HG02759 (cell line): ENCODE results near the gene STRN4.
"Not testable (repeated sequence)": the region's sequence is repeated elsewhere in the genome, so short reads cannot be mapped to it uniquely, and the experiment has no call there.

Source experiments
- ATAC-seq: cut with Tn5 transposase; IDR thresholded peaks from one replicate; pipeline ENCODE4 v1.9.1; 2021; ENCODE audit warnings: mild to moderate bottlenecking, moderate library complexity; ENCODE audit not compliant: unreplicated experiment

The STRN4 gene

DNA sequence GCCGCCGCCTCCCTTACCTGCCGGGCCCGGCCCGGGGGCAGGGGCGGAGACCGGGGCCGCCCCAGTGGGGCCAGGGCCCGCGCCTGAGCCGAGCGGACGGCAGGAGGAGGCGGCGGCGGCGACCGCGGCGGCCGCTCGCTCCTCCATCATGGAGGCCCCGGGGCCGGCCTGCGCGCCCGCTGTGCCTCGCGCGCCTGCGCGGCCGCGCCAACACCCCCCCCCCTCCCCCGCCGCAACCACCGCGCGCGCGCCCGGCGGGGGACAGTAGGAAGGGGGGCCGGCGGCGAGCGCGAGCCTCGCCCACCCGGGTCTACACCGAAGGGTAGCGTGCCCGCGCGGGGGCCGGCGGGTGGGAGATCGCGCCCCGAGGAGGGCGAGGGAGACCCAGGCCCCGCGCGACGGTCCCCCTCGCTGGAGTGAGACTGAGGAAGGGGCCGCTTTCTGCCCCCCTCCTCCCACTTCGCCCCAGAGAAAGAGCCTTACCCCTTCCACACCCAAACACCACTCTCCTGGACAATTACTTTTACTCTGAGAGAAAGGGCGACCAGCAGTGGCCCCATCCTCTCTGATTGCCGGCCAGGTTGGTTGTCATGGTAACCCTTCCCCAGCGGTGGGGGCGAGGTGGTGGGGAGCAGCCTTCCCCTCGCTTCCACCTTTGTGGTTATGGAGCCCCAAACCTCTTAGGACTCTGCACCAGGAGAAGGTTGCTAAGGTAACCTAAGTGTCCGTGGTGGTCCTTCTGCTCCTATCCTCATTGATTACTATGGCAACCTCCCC, at the start of gene STRN4:
STRN4 (minus strand) TSS at position 170 of the 777 bp plus-strand sequence; CDS start at position 150, 20 bp downstream.
- ATAC-seq = peak; percentile 72

DNA sequence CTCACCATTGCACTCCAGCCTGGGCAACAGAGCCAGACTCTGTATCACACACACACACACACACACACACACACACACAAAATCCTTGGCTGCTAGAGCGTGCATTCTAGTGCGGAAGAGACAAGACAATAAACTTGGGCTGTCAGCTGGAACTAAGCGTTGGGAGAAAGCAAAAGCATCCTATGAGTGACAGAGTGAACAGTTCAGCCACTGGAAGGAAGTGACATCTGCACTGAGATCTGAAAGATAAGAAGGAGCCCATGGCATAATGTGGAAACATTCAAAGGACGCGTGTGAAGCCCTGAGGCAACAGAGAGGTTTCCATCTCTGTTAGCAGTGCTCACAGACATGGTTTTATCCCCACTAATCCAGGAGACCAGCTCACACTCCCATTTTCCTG, 45.7 kb upstream of the STRN4 start:
- ATAC-seq = no peak

GRCh38 chr19:46789371-46789770, 43.1 kb upstream of the STRN4 start:
- no peak for ATAC-seq

DNA sequence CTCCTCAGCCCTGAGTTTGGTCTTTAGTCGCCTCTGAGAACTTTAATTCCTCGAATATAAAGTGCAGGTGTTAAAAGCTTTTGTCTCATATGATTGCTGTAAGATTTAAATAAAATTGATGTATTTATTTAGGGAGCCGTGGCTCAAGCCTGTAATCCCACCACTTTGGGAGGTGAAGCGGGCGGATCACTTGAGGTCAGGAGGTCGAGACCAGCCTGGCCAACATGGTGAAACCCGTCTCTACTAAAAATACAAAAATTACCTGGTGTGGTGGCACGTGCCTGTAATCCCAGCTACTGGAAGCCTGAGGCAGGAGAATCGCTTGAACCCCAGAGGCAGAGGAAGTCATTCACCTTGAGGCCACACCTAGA, 42.7 kb upstream of the STRN4 start:
- ATAC-seq = no peak

DNA sequence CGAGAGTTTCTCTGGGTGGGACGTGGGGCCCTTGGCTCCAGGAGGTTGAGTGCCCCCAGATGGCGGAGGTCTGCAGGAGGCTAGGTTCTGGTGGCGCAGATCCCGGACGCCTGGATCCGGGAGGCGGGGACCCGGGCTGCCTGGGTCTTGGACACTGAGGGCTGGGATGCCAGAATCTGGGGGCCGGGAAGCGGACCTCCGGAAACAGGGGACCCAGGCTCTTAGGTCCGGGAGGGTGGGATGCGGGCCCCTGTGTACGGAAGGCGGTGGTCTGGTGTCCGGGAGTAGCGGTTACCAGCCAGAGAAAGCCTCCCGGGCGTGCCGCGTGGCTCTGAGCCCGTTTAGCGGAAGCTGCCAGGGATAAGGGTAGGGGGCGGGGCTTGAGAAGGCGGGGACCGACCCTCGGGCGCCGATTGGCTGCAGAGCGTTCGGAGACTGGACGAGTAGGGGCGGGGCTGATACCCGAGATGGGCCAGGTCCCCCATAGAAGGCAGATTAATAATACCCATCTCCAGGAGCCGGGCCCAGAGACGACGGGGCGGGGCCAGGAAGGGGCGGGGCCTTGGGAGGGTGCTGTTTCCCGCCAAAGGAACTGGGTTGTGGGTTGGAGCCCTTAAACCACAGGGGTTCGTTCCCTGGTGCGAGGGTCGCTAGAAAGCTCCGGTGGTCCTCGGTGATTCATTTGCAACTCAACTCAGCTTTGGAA, 42.2 kb upstream of the STRN4 start, which contains the start of gene SLC1A5:
SLC1A5 (minus strand) TSS at position 333 of the 706 bp plus-strand sequence. CDS start 629 bp downstream, outside the sequence.
- peak; percentile 62 for ATAC-seq

GRCh38 chr19:46787331-46788261, 41.3 kb upstream of the STRN4 start:
- no peak for ATAC-seq

DNA sequence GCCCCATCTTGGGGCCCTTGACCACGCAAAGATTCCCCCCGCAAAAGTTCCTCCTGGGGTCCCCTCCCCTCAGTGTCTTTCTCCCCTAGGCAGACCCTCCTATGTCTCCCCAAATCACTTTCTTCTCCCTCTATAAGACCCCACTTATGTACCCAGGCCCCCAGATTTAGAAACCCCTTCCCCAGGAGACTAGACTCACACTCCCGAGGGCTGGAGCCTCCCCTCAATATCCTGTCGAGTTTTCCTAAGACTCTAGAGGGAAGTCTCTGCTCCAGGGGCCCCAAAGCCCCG, 40.7 kb upstream of the STRN4 start:
- ATAC-seq = no peak

GRCh38 chr19:46786236-46787039, 40.2 kb upstream of the STRN4 start:
- ATAC-seq = peak; percentile 35

DNA sequence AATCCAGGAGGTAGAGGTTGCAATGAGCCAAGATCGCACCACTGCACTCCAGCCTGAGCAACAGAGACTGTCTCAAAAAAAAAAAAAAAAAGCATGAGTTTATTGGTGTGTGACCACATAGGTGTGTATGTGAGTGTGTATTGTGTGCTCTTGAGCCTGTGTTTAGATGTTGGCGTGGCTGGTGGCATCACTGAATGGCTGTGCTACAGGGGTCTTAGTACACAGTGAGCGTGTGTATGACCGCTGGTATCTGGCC, 39.7 kb upstream of the STRN4 start:
- ATAC-seq = no peak

DNA sequence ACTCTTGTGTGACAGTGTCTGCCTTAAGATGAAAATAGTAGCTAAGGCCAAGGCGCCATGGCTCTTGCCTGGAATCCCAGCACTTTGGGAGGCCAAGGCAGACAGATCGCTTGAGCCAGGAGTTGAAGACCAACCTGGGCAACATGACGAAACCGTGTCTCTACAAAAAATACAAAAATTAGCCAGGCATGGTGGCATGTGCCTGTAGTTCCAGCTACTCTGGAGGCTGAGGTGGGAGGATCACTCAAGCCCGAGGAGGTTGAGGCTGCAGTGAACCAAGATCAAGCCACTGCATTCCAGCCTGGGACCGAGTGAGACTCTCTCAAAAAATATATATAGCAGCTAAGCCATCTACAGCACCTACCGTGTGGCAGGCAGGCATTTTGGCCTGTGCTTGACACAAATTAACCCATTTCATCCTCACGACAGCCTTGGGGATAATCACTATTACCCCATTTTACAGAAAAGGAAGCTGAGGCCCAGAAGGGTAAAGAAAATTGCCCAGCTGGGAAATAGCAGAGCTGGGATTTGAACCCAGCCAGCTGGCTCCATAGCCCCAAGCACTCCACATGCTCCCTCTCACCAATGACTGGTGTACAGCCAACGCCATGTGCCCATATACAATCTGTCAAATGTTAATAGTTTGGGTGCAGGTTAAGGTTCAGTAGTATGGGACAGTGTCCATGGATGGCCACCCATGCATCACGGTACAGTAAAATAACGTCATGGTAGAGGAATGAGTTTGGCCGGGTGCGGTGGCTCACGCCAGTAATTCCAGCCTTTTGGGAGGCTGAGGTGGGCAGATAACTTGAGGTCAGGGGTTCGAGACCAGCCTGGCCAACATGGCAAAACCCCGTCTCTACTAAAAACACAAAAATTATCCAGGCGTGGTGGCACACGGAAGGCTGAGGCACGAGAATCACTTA, 39.1 kb upstream of the STRN4 start:
- no peak for ATAC-seq

- ATAC-seq = peak; percentile 29
Measured at GRCh38 chr19:46784262-46785053, 38.2 kb upstream of the STRN4 start.

DNA sequence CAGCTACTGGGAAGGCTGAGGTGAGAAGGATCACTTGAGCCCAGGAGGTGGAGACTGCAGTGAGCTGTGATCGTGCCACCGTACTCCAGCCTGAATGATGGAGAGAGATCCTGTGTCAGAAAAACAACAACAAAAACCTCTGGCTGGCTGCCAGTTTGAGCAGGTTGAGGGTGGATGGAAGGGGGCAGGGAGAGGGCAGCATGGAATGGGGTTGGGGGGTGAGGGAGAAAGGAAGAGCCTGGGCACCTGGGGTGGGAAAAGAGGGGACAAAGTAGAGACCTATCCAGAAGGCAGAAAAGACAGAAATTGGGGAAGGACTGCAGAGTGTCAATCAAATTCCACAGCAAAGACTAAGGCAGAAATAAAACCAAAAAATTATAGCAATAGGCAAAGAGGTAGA, 37.4 kb upstream of the STRN4 start:
- no peak for ATAC-seq

DNA sequence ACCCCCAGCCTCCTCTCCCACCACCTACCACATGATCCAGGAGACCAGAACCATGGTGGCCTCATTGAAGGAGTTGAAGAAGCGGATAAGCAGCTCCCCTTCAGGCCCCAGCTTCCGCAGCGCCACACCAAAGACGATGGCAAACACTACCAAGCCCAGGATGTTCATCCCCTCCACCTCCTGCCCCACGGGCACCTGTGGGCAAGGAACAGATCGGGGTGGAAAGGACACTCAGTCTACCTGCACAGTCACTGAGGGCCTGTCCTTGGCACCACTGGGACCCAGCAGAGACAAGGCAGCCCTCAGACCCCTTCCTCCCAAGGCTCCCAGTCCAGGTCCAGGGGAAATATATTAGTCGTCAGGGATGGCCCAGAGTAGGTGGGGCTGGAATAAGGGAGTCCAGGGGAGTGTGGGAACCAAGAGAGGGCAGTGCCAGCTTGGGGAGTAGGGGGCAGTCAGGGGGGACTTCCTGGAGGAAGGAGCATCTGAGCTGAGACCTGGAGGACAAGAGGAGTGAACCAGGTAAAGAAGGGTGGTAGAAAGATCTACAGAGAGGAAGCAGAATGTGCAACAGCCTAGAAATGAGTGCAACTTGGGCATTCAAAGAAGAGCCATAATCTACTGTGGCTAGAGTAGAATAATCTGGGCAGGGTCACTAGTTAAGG, 36.2 kb upstream of the STRN4 start:
- ATAC-seq = no peak

GRCh38 chr19:46777956-46778645, 31.9 kb upstream of the STRN4 start:
- not testable (repeated sequence) for ATAC-seq

- no peak for ATAC-seq
Measured at GRCh38 chr19:46776927-46777911, 31.0 kb upstream of the STRN4 start.

- no peak for ATAC-seq
Measured at GRCh38 chr19:46775642-46776258, 29.5 kb upstream of the STRN4 start.
